ENCODE measurements around the gene LTN1.

Gene LTN1

DNA sequence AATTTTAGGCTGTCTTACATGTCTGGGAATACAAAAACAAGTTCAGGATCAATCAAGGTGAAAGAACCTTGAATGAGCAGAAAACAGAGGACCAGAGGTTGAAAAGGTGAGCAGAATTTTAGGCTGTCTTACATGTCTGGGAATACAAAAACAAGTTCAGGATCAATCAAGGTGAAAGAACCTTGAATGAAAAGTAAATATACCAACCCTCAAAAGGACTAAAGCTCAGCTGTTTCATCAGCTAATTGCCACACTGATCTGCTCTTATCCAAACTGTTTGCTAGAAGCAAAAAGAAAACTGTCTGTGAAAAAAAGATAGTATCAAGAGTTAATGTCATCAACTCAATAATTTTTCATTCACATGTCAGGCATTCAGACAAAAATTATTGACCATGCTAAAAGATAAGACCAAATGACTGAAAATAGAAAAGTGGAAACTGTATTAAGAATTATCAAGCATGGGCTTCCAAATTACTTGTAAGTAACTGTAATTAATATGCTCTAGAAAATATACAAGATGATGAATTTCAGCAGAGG, 69.2 kb downstream of the LTN1 start:
- no peak for DNase-seq

GRCh38 chr21:28922368-28922767, 70.3 kb downstream of the LTN1 start:
- DNase-seq, result no peak

DNA sequence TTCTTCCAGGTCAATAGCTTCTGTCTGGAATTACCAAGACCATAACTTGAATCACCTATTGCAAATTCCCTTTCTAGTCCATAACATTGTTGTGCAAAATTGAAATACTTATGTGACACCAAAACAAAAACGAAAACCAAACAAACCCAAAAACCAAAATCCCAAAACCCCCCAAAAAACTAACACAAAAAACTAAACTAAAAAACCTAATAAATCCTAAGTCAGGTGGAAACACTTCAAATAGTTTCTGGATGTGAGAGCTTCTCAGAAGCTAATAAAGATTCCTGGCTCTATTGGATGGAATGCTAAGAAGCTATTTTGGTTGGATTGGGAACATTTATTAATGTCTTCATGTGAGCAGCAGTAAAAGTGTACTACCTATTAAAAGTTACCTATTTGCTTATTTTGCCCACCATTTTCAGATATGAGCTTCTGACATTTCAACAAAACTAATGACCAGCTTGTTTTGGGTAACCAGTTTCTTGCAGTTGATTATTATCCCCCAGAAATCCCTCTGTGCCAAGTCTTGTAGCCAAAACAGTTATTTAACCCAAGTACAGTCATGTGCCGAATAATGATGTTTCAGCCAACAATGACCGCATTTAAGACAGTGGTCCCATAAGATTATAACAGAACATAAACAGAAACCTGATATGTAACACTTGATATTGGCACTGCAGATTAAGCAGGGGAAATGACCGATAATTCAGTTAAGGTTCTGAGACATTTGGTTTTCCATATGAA, 76.4 kb downstream of the LTN1 start:
- no peak for DNase-seq

DNA sequence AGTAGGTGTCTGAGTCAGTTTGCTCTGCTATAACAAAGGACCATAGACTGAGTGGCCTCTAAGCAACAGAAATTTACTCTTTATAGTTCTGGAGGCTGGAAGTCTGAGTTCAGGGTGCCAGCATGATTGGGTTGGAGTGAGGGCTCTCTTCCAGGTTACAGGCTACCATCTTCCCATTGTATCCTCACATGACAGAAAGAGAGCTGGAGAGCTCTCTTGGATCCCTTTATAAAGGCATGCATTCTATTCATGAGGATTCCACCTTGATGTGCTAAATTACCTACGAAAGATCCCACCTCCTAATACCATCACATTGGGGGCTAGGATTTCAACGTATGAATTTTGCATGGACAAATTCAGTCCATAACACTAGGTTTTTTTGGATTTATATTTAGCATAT, 79.6 kb downstream of the LTN1 start:
- no peak for DNase-seq

DNA sequence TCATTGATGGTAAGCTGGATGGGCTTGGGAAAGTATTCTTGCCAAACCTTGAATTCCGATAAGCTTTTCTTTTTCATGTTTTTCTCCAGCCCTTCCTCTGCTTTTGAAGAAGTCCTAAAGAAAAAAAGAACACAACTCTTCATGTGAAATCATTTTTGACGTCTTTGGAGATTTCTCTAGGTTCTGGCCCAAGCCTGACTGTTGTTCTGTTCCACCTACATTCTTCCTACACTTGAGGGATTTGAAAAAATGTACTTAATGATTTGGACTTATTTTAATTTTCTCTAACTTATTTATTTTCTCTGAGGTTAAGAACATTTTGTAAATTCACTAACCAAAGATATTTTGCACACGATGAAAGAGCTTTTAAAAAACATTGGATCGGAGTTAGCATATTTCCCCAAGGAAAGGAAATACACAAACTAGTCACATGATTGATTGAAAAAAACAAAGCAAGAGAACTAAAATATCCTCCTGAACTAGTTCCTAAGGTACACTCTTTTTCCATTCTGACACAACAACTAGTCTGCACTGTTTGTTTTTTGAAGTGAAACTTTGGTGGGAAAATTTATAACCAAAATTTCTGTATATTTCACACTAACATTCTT, 82.3 kb downstream of the LTN1 start:
- no peak for DNase-seq

DNA sequence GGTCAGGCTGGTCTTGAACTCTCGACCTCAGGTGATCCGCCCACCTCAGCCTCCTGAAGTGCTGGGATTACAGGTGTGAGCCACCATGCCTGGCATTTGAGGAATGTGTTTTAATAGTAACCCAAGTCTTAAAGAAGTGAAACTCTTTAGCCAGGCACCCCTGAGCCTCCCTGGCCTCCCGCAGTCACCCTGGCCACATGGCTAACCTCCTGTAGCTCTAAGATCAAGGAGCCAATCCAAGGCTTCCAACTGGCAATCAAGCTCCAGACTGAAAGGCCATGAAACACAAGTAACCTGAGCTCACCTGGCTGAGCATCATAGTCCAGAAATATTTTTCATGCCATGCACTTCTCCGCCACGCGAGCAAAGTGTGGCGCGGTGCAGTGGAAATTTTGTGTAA, 84.3 kb downstream of the LTN1 start:
- no peak for DNase-seq

DNA sequence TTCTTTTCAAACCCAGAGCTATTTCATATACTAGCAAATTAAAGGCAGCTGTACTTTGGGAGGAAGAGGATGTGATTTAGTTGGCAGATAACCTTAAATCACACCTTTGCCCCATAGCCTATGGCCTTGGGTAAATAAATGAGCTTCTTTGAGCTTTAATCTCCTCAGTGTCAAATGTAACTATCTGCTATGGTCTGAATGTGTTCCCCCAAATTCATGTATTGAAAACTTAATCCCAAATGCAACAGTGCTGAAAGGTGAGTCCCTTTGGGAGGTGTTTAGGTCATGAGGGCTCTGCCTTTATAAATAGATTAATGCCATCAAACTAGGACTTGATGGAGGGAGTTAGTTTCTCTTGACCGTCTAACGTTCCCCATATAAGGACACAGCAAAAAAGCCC, 85.8 kb downstream of the LTN1 start:
- no peak for DNase-seq

DNA sequence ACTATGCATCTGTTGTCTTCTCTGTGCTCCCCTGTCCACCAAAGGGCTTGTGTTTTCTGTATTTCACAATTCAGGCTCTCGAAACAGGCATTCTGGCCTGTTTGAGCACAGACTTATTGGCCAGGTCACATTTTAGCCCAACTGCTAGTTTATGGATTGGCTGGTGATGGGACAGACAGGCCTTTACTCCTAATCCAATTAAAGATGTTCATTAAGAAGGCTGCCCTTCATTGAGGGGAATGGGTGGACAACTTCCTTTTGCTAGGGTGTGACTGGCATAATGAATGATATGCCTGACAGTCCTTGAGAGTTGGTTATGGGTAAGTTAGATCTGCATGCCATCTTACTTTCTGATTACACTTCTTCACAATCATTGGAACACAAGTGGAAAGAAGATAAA, 86.4 kb downstream of the LTN1 start:
- no peak for DNase-seq

- no peak for DNase-seq
Observed at GRCh38 chr21:28904961-28905435, 87.7 kb downstream of the LTN1 start.

- DNase-seq, result no peak
Observed at GRCh38 chr21:28903448-28903847, 89.2 kb downstream of the LTN1 start.

DNA sequence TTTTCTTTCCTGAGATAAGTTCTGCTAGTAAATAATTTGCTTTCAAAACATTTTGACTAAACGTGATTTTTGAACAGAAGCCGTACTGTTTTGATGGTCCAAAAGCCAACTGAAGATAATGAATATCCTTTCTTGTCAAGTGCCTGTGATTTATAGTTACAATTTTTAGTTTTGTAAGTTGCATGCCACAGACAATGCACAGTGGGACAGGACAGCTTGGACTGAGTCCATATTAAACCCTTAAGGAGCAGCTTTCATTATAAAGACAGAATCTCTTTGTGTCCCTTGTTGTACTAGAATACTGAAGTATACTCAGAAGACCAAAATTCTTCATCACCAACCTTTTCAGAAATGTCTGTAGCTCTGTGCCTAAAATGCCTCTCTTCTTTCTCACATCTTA, 92.2 kb downstream of the LTN1 start:
- DNase-seq, result no peak

GRCh38 chr21:28899744-28900143, 92.9 kb downstream of the LTN1 start:
- no peak for DNase-seq

- no peak for DNase-seq
Observed at GRCh38 chr21:28899220-28899619, 93.5 kb downstream of the LTN1 start.

DNA sequence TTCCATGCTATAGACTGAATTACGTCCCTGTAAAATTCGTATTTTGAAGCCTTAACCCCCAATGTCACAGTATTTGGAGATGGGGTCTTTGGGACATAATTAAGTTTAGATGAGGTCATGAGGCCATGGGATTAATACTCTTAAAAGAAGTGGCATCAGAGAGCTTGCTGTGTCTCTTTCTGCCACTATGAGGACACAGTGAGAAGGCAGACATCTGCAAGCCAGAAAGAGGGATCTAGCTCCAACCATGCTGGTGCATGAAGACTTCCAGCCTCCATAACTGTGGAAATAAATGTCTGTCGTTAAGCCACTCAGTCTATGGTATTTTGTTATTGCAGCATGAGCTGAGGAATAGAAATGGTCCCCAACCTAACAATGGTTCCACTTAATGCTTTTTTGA, 99.0 kb downstream of the LTN1 start:
- no peak for DNase-seq

- no peak for DNase-seq
Observed at GRCh38 chr21:28892199-28893111, 100.2 kb downstream of the LTN1 start.

GRCh38 chr21:28885853-28886177, 106.9 kb downstream of the LTN1 start:
- DNase-seq, result no peak

DNA sequence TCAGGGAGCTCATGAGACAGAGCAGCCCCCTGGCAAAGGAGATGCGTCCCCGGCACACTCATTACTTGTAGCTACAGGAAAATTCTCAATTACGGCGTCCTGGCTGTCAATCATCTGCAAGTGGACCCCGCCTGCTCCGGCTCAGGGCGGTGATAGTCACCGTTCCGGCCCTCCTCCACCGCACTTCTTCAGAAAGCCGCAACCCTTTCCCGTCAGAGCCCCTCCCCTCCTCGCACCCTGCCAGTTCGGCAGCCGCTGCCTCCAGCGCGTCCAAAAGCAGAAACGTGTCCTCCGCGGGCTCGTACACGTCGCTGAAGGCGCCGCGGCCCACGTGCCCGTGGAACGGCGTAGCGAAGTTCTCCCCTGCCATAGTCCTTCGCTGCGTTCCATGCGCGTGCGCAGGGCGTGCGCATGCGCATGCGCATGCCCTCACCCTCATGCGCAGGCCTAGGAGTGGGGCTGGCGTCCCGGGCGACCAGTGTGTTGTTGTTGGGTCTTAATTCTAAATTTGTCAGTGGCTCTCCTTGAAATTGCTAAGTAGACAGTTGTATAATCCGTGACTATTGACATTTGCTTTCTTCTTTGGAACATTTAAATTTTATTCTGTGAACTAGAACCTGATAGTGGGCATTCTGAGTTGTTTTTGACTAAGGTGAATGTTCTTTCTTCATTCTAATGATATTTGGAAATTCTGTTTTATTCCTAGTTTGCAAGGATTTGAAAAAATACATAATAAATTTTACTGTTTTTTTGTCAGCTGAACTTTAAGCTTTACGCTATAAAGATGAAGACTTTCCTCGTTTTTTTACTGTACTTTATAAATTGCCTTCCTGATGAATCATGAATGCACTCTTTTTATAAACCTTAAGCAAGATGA, 107.5 kb downstream of the LTN1 start:
- peak; percentile 95 for DNase-seq

DNA sequence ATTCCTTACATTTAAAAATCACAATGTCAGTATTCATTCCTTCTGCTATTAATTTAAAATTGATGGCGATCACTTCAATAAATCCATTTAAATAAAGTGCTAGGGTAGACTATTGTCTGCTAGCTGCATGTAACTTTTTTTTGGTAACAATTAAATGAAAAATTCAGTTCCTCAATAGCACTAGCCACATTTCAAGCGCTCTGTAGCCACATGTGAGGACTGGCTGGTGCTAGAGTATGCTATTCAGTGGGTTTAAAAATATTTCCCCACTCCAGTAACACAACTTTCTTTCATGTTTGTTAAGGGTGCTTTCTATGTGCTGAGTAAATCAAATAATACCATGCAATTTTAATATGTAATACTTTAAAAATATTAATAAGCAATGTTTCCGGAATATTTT, 108.2 kb downstream of the LTN1 start:
- DNase-seq, result no peak

DNA sequence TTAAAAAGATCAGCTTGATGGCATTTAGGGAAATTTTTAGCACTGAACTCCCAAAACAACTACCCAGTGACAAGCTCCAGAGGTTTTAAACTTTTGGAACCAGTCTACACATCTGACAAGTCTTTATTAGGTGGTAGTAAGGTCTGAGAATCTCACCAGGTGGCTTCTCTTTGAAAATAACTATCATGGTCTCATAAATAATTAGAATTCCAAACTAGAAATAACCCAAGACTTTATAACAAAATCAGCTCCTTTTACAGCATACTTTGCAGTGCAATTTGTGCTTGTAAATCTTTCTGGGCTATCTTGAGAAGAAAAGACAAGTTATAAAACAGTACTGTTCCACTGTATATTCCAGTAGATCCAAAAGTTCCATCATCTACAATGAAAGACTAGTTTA, 108.7 kb downstream of the LTN1 start:
- DNase-seq, result no peak

- DNase-seq, result no peak
Observed at GRCh38 chr21:28882345-28882744, 110.3 kb downstream of the LTN1 start.

Data from CD4-positive, alpha-beta T cell treated with Interleukin-21 for 1 hour (primary cell).